IPS DF 6.9 (cell line): ENCODE results near the gene NKG7.

Source experiments
- DNase-seq: peaks from one replicate; pipeline ENCODE4 v3.0.0-alpha.2; 2013; ENCODE audit warnings: low read depth, low spot score
- H3K27ac ChIP-seq: one replicate; pipeline ENCODE4 v1.5.1; 2013; ENCODE audit warnings: low read length, control low read depth
- H3K27me3 ChIP-seq: 2 replicates; pipeline ENCODE4 v1.6.1; 2013; ENCODE audit warnings: mild to moderate bottlenecking, low read length; ENCODE audit not compliant: control insufficient read depth, insufficient read depth
- H3K36me3 ChIP-seq: 2 replicates; pipeline ENCODE4 v1.6.1; 2013; ENCODE audit warnings: low read length; ENCODE audit not compliant: control insufficient read depth, insufficient read depth
- H3K4me1 ChIP-seq: 2 replicates; pipeline ENCODE4 v1.6.1; 2013; ENCODE audit warnings: low read length; ENCODE audit not compliant: control insufficient read depth, insufficient read depth
- H3K4me3 ChIP-seq: 2 replicates; pipeline ENCODE4 v1.5.1; 2013; ENCODE audit warnings: mild to moderate bottlenecking, low read length
- H3K9me3 ChIP-seq: 2 replicates; pipeline ENCODE4 v1.6.1; 2013; ENCODE audit warnings: low read length, inconsistent platforms; ENCODE audit not compliant: control insufficient read depth, insufficient read depth
- WGBS: extraction: QIAGEN DNeasy Blood & Tissue Kit; methylation state at CpG from one replicate; pipeline ENCODE4 v1.1.7; 2013; ENCODE audit warnings: mixed read lengths, missing lambda C conversion rate; ENCODE audit not compliant: insufficient read length, insufficient coverage; 5-methylcytosine and 5-hydroxymethylcytosine counted together

The NKG7 gene

DNA sequence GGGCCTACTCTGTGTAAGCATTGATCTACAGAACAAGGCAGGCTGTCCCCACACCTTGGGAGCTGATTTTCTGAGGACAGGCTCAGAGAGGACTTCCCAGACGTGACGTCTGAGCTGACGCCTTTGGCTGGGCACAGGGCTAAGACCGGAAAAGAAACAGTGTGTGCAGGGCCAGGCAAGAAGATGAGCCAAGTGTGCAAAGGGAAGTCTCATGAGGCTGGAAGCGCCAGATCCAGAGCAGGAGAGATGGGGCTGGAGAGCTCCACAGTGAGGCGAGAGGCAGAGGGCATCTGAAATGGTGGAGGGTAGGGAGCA lies 48.3 kb downstream of the NKG7 start:
- Histone ChIP-seq H3K36me3 (no peaks in the 10 kb centered on the region), H3K27me3 (no peaks in the 10 kb centered on the region), H3K4me1 (peaks cover 1% of the 10 kb centered on the region; the same call in 1 of the 2 replicates), H3K27ac (no peak overlapping the region), H3K4me3 (no peak overlapping the region), H3K9me3 (no peaks in the 10 kb centered on the region)
- DNase-seq = no peak
- WGBS = no CpG with 5 or more reads among the region's 6 CpGs

- DNase-seq = no peak
- WGBS = no CpG with 5 or more reads among the region's 29 CpGs
- Histone ChIP-seq H3K27me3 (no peaks in the 10 kb centered on the region), H3K4me1 (peaks cover 1% of the 10 kb centered on the region; the same call in 1 of the 2 replicates), H3K4me3 (no peak overlapping the region), H3K27ac (no peak overlapping the region), H3K36me3 (no peaks in the 10 kb centered on the region), H3K9me3 (no peaks in the 10 kb centered on the region)
Observed at GRCh38 chr19:51323481-51324166, 48.8 kb downstream of the NKG7 start.

DNA sequence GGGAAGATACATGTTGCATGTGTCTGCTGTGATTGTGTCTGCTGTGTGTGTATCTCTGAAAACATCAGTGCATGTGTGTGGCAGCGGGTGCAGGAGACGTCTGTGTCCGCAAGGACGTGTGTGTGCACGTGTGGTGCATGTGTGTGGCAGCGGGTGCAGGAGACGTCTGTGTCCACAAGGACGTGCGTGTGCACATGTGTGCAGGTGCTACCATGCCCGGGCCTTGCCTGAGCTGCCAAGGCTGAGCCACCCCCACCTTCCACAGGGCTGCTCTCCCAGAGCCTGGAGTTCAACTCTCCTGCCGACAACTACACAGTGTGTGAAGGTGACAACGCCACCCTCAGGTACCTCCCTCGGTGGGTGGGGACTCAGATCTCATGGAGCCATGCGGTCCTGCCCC lies 50.7 kb downstream of the NKG7 start:
- Histone ChIP-seq H3K9me3 (no peaks in the 10 kb centered on the region), H3K4me1 (no peaks in the 10 kb centered on the region), H3K36me3 (no peaks in the 10 kb centered on the region), H3K27me3 (no peaks in the 10 kb centered on the region), H3K27ac (no peak overlapping the region), H3K4me3 (no peak overlapping the region)
- WGBS = no CpG with 5 or more reads among the region's 14 CpGs
- DNase-seq = no peak
